ENCODE data around the gene MGMT. TPM values are rescaled to one million over a fixed set of nuclear protein-coding genes. Genes with fewer than 3 reads are reported as not detected.

The MGMT gene
- total and polyA plus RNA-seq, 7 experiments from 2014 or later, result 17.6 to 37.1 (median 22.0) TPM

DNA sequence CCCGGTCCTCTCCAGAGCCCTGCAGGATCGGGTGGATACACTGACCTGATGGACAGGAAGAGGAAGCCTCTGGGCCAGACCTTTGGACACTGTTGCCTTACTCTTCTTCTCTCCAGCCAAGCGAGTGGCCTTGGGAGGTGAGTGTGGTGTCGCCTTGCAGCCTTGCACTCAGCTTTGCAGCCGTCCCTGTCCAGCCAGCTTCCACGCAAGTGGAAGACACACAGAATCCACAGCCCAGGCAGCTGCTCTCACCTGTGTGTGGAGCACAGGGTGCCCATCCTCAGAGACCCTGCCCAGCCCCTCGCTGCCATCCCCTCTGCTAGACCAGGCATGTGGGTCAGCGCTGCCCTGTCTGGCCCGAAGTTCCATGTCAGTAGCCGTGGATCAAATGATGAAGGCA is 258.0 kb downstream of the MGMT start:
- no peak overlapping the region for H3K27ac Mint-ChIP-seq
- ATAC-seq (no peak), DNase-seq (no peak)
- no peak overlapping the region for H3K4me3 Mint-ChIP-seq
- Histone ChIP-seq H3K27me3 (ENCODE audit: control insufficient read depth in 2 of 2, insufficient read depth in 2 of 2, low read length in 2 of 2) (no peaks in the 10 kb centered on the region), H3K27ac (ENCODE audit: low read depth, low read length) (no peak overlapping the region), H3K4me1 (ENCODE audit: control insufficient read depth in 2 of 2, insufficient read depth in 2 of 2, low read length in 2 of 2) (no peaks in the 10 kb centered on the region), H3K9me3 (ENCODE audit: control insufficient read depth in 2 of 3, low read length in 3 of 3) (peaks cover 0 to 26% (median 0%) of the 10 kb centered on the region in 3 experiments), H3K4me3 (ENCODE audit: low read length) (no peak overlapping the region), H3K36me3 (ENCODE audit: control insufficient read depth in 2 of 3, insufficient read depth in 3 of 3, low read length in 3 of 3) (peaks cover 0 to 14% (median 0%) of the 10 kb centered on the region in 3 experiments)
- POLR2A ChIA-PET, result no interaction called here
- intact Hi-C loops (cut with micrococcal nuclease), result no loop called here
- peaks cover 11 to 80% (median 22%) of the 10 kb centered on the region in 11 donors for H3K9me3 Mint-ChIP-seq
- H3K27me3 Mint-ChIP-seq, result no peaks in the 10 kb centered on the region
- no peaks in the 10 kb centered on the region for H3K4me1 Mint-ChIP-seq
- CTCF ChIA-PET, result no interaction called here
- peaks cover 2 to 84% (median 73%) of the 10 kb centered on the region in 5 donors for H3K36me3 Mint-ChIP-seq

DNA sequence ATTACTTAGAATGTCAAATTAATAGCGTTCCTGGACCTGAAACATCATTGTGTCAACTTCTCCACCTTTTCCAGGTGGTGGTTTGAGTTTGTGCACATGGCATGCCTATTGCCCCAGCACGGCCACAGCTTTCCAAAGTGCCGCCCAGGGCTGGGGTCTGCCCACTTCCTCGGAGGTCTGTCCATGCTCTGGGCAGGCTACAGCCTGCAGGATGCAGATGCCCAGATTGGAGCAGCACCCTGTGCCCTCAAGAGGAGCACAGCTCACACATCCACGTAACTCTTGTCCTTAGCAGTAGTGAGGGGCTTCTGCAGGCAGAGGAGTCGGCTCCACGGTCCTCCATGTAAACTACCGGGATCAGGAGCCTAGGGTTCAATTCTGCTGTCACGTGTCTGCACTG is 258.4 kb downstream of the MGMT start:
- H3K9me3 Mint-ChIP-seq, result peaks cover 11 to 80% (median 24%) of the 10 kb centered on the region in 11 donors
- intact Hi-C loops (cut with micrococcal nuclease), result no loop called here
- H3K36me3 ChIP-seq (ENCODE audit: control insufficient read depth in 2 of 3, insufficient read depth in 3 of 3, low read length in 3 of 3), result peaks cover 0 to 10% (median 0%) of the 10 kb centered on the region in 3 experiments
- no peaks in the 10 kb centered on the region for H3K4me1 Mint-ChIP-seq
- H3K27ac ChIP-seq (ENCODE audit: low read depth, low read length), result no peak overlapping the region
- POLR2A ChIA-PET, result no interaction called here
- no peaks in the 10 kb centered on the region for H3K27me3 ChIP-seq (ENCODE audit: control insufficient read depth in 2 of 2, insufficient read depth in 2 of 2, low read length in 2 of 2)
- DNase-seq (no peak), ATAC-seq (no peak)
- H3K4me1 ChIP-seq (ENCODE audit: control insufficient read depth in 2 of 2, insufficient read depth in 2 of 2, low read length in 2 of 2), result no peaks in the 10 kb centered on the region
- no peak overlapping the region for H3K4me3 ChIP-seq (ENCODE audit: low read length)
- no peak overlapping the region for H3K4me3 Mint-ChIP-seq
- H3K9me3 ChIP-seq (ENCODE audit: control insufficient read depth in 2 of 3, low read length in 3 of 3), result peaks cover 0 to 26% (median 0%) of the 10 kb centered on the region in 3 experiments
- CTCF ChIA-PET, result no interaction called here
- no peak overlapping the region for H3K27ac Mint-ChIP-seq
- no peaks in the 10 kb centered on the region for H3K27me3 Mint-ChIP-seq
- peaks cover 2 to 84% (median 75%) of the 10 kb centered on the region in 5 donors for H3K36me3 Mint-ChIP-seq

GRCh38 chr10:129725890-129726631 is 259.0 kb downstream of the MGMT start:
- no peak overlapping the region for H3K4me3 ChIP-seq (ENCODE audit: low read length)
- ChIA-PET CTCF (no interaction called here), POLR2A (no interaction called here)
- Mint-ChIP-seq H3K36me3 (peaks cover 1 to 84% (median 75%) of the 10 kb centered on the region in 5 donors), H3K27ac (no peak overlapping the region), H3K4me1 (no peaks in the 10 kb centered on the region), H3K4me3 (no peak overlapping the region), H3K9me3 (peaks cover 7 to 80% (median 18%) of the 10 kb centered on the region in 11 donors), H3K27me3 (no peaks in the 10 kb centered on the region)
- no peaks in the 10 kb centered on the region for H3K4me1 ChIP-seq (ENCODE audit: control insufficient read depth in 2 of 2, insufficient read depth in 2 of 2, low read length in 2 of 2)
- intact Hi-C loops (cut with micrococcal nuclease), result no loop called here
- DNase-seq, result no peak
- H3K27ac ChIP-seq (ENCODE audit: low read depth, low read length), result no peak overlapping the region
- peaks cover 0 to 30% (median 0%) of the 10 kb centered on the region in 3 experiments for H3K9me3 ChIP-seq (ENCODE audit: control insufficient read depth in 2 of 3, low read length in 3 of 3)
- ATAC-seq, result no peak
- peaks cover 0 to 10% (median 0%) of the 10 kb centered on the region in 3 experiments for H3K36me3 ChIP-seq (ENCODE audit: control insufficient read depth in 2 of 3, insufficient read depth in 3 of 3, low read length in 3 of 3)
- no peaks in the 10 kb centered on the region for H3K27me3 ChIP-seq (ENCODE audit: control insufficient read depth in 2 of 2, insufficient read depth in 2 of 2, low read length in 2 of 2)

- Histone ChIP-seq H3K27me3 (ENCODE audit: control insufficient read depth in 2 of 2, insufficient read depth in 2 of 2, low read length in 2 of 2) (no peaks in the 10 kb centered on the region), H3K4me1 (ENCODE audit: control insufficient read depth in 2 of 2, insufficient read depth in 2 of 2, low read length in 2 of 2) (no peaks in the 10 kb centered on the region), H3K36me3 (ENCODE audit: control insufficient read depth in 2 of 3, insufficient read depth in 3 of 3, low read length in 3 of 3) (peaks cover 0 to 10% (median 0%) of the 10 kb centered on the region in 3 experiments), H3K9me3 (ENCODE audit: control insufficient read depth in 2 of 3, low read length in 3 of 3) (peaks cover 0 to 31% (median 0%) of the 10 kb centered on the region in 3 experiments), H3K4me3 (ENCODE audit: low read length) (no peak overlapping the region), H3K27ac (ENCODE audit: low read depth, low read length) (no peak overlapping the region)
- H3K36me3 Mint-ChIP-seq, result peaks cover 0 to 78% (median 71%) of the 10 kb centered on the region in 5 donors
- ChIA-PET CTCF (no interaction called here), POLR2A (no interaction called here)
- ATAC-seq (no peak), DNase-seq (no peak)
- no peak overlapping the region for H3K4me3 Mint-ChIP-seq
- H3K9me3 Mint-ChIP-seq, result peaks cover 5 to 84% (median 17%) of the 10 kb centered on the region in 11 donors
- no peaks in the 10 kb centered on the region for H3K4me1 Mint-ChIP-seq
- no peaks in the 10 kb centered on the region for H3K27me3 Mint-ChIP-seq
- no peak overlapping the region for H3K27ac Mint-ChIP-seq
- intact Hi-C loops (cut with micrococcal nuclease), result no loop called here
Observed at GRCh38 chr10:129727071-129727470, 260.0 kb downstream of the MGMT start.

DNA sequence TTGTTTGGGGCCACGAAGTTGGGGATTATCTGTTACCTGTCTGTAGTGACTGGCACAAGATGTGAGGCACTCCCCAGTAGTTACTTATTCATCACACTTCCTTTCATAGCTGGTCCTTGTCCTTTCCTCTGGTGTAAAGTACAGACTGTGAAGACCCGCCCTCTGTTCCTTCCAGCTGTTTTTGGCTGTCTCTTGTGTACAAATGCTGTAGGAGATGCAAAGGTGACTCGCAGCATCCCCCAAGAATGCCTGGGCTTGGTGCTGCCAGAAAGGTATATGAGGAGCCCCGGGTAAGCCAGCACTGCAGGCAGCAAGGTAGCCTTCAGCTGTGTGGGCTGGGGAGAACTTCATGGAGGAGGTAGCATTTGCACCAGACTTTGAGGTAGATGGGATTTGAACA is 260.5 kb downstream of the MGMT start:
- no peaks in the 10 kb centered on the region for H3K27me3 ChIP-seq (ENCODE audit: control insufficient read depth in 2 of 2, insufficient read depth in 2 of 2, low read length in 2 of 2)
- Mint-ChIP-seq H3K36me3 (peaks cover 0 to 75% (median 68%) of the 10 kb centered on the region in 5 donors), H3K4me3 (no peak overlapping the region), H3K4me1 (no peaks in the 10 kb centered on the region), H3K9me3 (peaks cover 5 to 81% (median 18%) of the 10 kb centered on the region in 11 donors), H3K27me3 (no peaks in the 10 kb centered on the region), H3K27ac (no peak overlapping the region)
- ATAC-seq (no peak), DNase-seq (no peak)
- POLR2A ChIA-PET, result no interaction called here
- H3K4me3 ChIP-seq (ENCODE audit: low read length), result no peak overlapping the region
- intact Hi-C loops (cut with micrococcal nuclease), result no loop called here
- H3K27ac ChIP-seq (ENCODE audit: low read depth, low read length), result no peak overlapping the region
- peaks cover 0 to 31% (median 0%) of the 10 kb centered on the region in 3 experiments for H3K9me3 ChIP-seq (ENCODE audit: control insufficient read depth in 2 of 3, low read length in 3 of 3)
- peaks cover 0 to 10% (median 0%) of the 10 kb centered on the region in 3 experiments for H3K36me3 ChIP-seq (ENCODE audit: control insufficient read depth in 2 of 3, insufficient read depth in 3 of 3, low read length in 3 of 3)
- no peaks in the 10 kb centered on the region for H3K4me1 ChIP-seq (ENCODE audit: control insufficient read depth in 2 of 2, insufficient read depth in 2 of 2, low read length in 2 of 2)
- CTCF ChIA-PET, result no interaction called here

DNA sequence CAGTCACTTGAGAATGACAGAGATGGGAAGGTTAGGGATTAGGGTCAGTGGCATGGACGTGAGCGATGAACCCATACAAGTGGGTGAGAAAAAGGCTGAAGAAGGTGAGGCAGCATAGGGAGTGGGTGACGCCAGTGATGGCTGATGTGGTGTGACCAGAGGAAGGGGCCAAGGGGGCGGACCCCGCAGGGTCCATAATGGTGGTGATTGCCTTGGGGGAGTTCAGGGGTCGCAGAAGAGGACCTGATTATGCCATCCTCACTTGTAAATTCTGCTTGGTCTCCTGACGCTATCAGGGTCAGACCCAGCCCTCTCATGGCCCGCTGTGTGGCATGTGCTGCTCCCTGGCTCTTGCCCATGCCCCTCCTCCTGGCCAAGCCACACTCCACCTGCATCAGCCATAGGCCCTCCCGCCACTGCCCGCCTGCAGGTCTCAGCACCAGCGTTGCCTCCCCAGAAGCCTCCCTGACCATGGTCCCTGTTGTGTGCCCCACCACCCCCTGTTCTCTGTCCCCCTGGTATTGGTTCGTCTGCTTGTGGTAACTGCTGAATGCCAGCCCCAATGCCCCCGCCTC is 261.3 kb downstream of the MGMT start:
- H3K4me3 ChIP-seq (ENCODE audit: low read length), result no peak overlapping the region
- H3K9me3 Mint-ChIP-seq, result peaks cover 5 to 73% (median 18%) of the 10 kb centered on the region in 11 donors
- H3K4me1 Mint-ChIP-seq, result no peaks in the 10 kb centered on the region
- H3K9me3 ChIP-seq (ENCODE audit: control insufficient read depth in 2 of 3, low read length in 3 of 3), result peaks cover 0 to 31% (median 0%) of the 10 kb centered on the region in 3 experiments
- H3K4me1 ChIP-seq (ENCODE audit: control insufficient read depth in 2 of 2, insufficient read depth in 2 of 2, low read length in 2 of 2), result no peaks in the 10 kb centered on the region
- H3K27ac Mint-ChIP-seq, result no peak overlapping the region
- ChIA-PET POLR2A (no interaction called here), CTCF (no interaction called here)
- H3K27ac ChIP-seq (ENCODE audit: low read depth, low read length), result no peak overlapping the region
- DNase-seq, result no peak
- peaks cover 0 to 10% (median 0%) of the 10 kb centered on the region in 3 experiments for H3K36me3 ChIP-seq (ENCODE audit: control insufficient read depth in 2 of 3, insufficient read depth in 3 of 3, low read length in 3 of 3)
- intact Hi-C loops (cut with micrococcal nuclease), result no loop called here
- peaks cover 0 to 69% (median 62%) of the 10 kb centered on the region in 5 donors for H3K36me3 Mint-ChIP-seq
- no peaks in the 10 kb centered on the region for H3K27me3 ChIP-seq (ENCODE audit: control insufficient read depth in 2 of 2, insufficient read depth in 2 of 2, low read length in 2 of 2)
- no peaks in the 10 kb centered on the region for H3K27me3 Mint-ChIP-seq
- no peak for ATAC-seq
- no peak overlapping the region for H3K4me3 Mint-ChIP-seq
